CD4-positive, alpha-beta T cell treated with Interleukin-21 for 1 hour (primary cell): ENCODE results near the gene PRM2.
A peak's percentile ranks its signal among the peaks of the same experiment; 100 is the strongest.
"Not testable (repeated sequence)": the region's sequence is repeated elsewhere in the genome, so short reads cannot be mapped to it uniquely, and the experiment has no call there.

Experiments
- DNase-seq: peaks from one replicate; pipeline ENCODE4 v3.0.0-alpha.2; 2020

Gene PRM2

GRCh38 chr16:11306997-11307638, 30.8 kb upstream of the PRM2 start:
- no peak for DNase-seq

DNA sequence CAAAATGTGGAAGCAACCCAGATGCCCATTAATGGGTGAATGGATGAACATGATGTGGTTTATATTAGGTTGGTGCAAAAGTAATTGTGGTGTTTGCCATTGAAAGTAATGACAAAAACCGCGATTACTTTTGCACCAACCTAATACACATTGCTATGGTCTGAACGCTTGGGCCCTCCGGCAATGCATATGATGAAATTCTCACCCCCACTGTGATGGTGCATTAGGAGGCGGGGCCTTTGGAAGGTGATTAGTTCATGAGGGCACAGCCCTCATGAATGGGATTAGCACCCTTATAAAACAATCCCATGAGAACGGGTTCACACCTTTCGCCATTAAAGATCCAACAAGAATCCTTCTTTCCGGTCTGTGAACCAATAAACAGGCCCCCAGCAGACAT, 30.1 kb upstream of the PRM2 start:
- DNase-seq: no peak

GRCh38 chr16:11303405-11304138, 27.3 kb upstream of the PRM2 start:
- no peak for DNase-seq

DNA sequence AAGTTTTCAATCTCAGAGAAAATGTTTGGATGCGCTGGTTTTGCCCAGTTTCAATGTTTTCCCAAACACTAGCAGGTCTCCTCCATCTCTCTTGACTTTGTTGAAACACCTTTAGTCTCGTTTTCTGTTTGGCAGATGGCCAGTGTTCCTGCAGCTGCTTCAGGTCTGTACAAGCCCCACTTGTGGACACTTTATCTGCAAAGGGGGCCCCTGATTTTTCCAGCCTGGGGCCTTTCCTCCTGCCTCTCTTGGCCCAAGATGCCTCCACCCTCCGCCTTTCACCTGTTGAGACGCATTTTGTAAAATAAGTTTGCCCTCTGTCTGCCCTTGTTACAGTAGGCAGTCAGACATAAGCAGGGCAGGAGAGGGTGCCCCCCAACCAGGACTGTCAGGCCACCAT, 26.7 kb upstream of the PRM2 start:
- no peak for DNase-seq

GRCh38 chr16:11301645-11302501, 25.6 kb upstream of the PRM2 start:
- DNase-seq: no peak

GRCh38 chr16:11300560-11300892, 24.2 kb upstream of the PRM2 start:
- DNase-seq: no peak

DNA sequence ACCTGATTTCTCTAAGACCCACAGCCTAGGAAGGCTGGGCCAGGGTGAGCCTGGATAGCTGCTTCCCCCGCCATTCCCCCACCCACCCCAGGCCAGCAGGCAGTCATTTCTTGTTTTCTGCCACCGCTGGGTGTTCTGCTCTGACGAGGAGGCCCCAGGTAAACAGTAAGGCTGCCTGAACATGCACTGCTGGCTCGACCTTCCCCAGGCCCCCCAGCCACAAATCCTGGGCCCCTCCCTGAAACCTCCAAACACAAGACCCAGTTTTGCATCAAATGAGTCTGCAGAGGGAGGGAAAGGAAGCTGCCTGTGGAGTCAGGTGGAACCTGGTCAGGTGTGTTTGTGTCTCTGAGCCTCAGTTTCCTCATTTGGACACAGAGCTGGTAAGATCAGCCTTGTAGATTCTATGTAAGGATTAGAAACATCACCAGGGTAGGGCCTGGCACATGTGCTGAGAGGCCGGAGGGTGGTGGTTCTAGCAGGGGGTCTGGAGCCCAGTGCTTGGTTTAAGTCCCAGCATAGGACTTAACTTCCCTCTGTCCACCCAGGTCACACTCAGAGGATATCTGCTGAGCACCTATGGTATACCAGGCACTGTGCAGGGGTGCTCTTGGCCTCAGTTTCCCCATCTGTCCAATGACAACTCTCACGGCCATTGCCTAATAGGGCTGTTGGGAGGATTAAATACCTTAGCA, 23.7 kb upstream of the PRM2 start:
- no peak for DNase-seq

DNA sequence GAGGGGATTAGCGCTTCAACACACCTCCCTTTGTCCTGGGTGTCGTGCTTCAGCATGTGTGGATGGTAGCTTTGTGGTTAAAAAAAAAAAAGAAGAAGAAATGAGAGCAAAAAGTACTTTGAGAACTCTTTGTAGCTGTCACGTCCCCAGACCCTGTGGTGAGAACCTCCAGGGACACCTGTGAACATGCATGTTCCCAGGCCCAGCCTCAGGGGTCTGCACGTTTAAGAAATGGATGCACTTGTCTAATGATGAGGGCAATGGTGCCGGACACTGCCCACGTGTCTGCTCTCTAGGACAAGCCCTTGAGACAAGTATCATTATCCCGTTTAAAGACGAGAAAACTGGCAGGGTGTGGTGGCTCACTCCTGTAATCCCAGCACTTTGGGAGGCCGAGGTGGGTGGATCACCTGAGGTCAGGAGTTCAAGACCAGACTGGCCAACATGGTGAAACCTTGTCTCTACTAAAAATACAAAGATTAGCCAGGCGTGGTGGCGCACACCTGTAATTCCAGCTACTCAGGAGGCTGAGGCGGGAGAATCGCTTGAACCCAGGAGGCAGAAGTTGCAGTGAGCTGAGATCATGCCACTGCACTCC, 22.8 kb upstream of the PRM2 start:
- not testable (repeated sequence) for DNase-seq

- DNase-seq: no peak
These were observed 22.0 kb upstream of the PRM2 start for GRCh38 chr16:11298143-11298900.

DNA sequence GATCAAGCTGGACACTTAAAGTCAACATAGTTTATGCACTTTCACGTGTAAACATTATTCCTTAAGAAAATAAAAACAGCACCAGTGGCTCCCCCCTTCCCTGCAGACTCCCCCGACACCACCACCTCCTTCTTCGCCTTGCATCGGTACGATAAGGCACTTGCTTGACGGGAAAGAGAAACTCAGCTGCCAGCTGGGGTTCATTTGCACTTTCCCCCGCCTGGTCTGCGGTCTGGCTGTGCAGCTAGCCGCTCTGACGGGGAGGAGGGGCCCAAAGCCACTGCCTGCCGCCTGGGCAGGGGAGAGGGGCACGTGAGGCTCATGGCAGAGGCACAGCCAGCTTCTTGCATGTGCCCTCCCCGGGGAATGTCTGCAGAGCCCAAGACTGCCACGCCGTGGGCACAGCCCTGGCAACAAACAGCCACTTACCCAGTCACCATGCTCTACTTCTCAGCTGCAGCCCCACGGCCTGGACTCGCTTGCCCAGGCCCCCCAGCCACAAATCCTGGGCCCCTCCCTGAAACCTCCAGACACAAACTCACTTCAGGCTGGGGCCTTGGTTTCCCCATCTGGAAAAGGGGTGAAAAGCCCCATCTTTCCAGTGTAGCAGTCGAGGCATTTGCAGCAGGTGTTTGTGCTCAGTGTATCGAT, 21.3 kb upstream of the PRM2 start:
- DNase-seq: peak; percentile 70

- DNase-seq: no peak
These were observed 20.6 kb upstream of the PRM2 start for GRCh38 chr16:11296706-11297491.

DNA sequence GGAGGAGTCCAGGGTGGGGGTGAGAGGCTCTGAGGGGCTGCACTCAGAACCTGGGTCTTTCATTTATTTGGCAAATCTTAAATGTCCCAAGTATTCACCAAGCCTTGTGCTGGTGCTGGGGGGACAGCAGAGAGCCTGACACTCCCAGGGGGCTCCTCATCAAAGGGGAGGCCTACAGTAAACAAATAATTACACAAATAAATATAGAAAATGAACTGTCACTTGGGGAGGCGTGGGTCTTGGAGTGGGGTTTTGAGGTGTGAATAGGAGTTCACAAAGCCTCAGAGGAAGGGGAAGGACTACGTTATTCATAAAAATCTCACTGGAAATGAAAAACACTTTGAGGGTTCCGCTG, 20.0 kb upstream of the PRM2 start:
- DNase-seq: no peak

GRCh38 chr16:11295672-11296071, 19.4 kb upstream of the PRM2 start:
- no peak for DNase-seq

DNA sequence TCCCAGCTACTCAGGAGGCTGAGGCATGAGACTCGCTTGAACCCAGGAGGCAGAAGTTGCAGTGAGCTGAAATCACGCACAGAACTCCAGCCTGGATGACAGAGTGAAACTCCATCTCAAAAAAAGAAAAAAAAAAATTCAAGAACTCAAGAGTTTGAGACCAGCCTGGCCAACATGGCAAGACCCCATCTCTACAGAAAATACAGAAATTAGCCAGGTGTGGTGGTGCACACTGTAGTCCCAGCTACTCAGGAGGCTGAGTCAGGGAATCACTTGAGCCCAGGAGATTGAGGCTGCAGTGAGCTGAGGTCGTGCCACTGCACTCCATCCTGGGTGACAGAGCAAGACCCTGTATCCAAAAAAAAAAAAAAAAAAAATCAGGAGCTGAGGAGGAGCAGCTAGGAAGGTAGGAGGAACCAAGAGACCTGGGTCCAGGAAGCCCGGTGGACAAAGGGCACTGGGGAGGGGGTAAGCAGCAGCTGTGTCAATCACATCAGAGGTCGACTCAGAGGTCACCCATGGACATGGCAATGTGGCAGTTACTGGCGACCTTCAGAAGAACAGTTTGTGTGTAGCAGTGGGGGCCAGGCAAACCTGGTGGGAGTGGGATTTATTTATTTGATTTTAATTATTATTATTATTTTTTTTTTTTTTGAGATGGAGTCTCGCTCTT, 15.9 kb upstream of the PRM2 start:
- no peak for DNase-seq

DNA sequence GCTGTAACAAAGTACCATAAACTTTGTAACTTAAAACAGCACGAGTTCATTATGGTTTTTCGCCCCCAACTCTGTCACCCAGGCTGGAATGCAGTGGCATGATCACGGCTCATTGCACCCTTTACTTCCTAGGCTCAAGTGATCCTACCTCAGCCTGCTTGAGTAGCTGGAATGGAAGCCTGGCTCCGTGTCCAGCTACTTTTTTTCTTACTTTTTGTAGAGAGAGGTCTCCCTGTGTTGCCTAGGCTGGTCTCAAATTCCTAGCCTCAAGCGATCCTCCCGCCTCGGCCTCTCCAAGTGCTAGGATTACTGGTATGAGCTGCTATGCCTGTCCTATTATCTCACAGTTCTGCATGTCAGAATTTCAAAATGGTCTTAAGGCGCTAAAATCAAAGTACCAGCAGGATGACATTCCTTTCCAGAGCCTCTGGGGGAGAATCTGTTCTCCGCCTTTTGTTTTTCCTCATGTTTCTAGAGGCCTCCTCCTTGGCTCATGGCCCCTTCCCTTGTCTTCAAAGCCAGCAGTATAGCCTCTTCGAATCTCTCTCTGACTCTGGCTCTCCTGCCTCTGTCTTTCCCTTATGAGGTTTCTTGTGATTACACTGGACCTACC, 14.9 kb upstream of the PRM2 start:
- DNase-seq: no peak

- DNase-seq: no peak
These were observed 14.0 kb upstream of the PRM2 start for GRCh38 chr16:11290102-11290893.

DNA sequence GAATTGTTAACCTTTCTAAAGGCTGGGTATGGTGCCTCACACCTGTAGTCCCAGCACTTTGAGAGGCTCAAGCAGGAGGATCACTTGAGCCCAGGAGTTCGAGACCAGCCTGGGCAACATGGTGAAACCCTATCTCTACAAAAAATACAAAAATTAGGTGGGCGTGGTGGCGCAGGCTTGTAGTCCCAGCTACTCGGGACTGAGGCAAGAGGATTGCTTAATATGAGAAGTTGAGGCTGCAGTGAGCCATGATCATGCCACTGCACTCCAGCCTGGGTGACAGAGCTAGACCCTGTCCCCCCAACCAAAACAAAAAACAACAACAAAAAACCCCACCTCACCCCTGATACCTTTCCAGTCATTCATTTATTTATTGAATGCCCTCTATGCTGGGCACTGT, 13.4 kb upstream of the PRM2 start:
- not testable (repeated sequence) for DNase-seq

DNA sequence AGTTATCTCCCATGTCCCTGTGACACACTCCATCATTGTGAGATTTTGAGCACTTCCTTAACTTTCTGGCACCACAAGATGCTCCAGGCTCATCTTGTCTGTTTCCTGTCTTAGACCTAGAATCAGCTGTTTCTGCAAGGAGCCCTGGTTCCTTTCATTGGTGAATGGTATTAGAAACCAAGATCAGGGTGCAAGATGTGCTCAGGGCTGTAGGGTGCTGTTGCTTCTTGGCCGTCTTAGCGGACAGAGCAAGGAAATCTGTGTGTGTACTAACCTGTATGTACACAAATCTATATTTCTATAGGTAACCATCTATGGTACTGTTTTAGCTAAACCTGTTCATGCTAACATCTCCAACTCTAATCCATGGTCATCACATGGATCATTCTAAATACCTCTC, 12.9 kb upstream of the PRM2 start:
- no peak for DNase-seq

DNA sequence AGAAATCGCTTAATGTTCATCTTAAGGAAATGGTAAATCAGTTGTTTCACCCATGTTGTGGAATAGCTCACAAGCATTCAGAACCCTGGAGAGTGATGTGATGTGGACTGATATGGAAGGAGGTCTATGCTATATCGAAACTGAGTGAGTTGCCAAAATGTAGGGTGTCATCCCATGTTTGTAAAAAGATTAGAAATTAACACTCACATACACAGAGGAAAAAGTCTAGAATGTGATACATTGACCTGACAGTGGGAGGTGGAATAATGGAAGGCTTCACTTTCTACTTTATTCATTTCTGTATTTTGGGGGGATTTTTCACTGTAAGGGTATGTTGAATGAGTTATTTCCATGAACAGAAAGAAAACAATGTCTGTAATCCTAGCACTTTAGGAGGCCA, 9.6 kb upstream of the PRM2 start:
- DNase-seq: no peak
